Loucy (cell line): ENCODE measurements around the gene KCNMA1.

Source experiments
- H2AFZ ChIP-seq: fragments of 200-600 bp; sonication (generic); 2 replicates; pipeline ENCODE4 v1.6.0; 2016; ENCODE audit warnings: antibody characterized with exemption, mild to moderate bottlenecking, low read length, moderate library complexity
- H3F3A ChIP-seq: fragments of 200-600 bp; 2 replicates; pipeline ENCODE4 v1.6.0; 2016; ENCODE audit warnings: antibody characterized with exemption, low read depth, mild to moderate bottlenecking
- H3K27me3 ChIP-seq: fragments of 200-600 bp; sonication (generic); 2 replicates; pipeline ENCODE4 v1.6.1; 2014; ENCODE audit warnings: low read length, mild to moderate bottlenecking; ENCODE audit not compliant: insufficient read depth, poor library complexity, severe bottlenecking
- H3K36me3 ChIP-seq: fragments of 200-600 bp; sonication (generic); 2 replicates; pipeline ENCODE4 v1.6.1; 2016; ENCODE audit warnings: low read length; ENCODE audit not compliant: insufficient read depth
- H3K4me1 ChIP-seq: fragments of 200-600 bp; sonication (generic); 2 replicates; pipeline ENCODE4 v1.5.1; 2014; ENCODE audit warnings: low read length, mild to moderate bottlenecking; ENCODE audit not compliant: insufficient read depth, poor library complexity, severe bottlenecking
- H3K4me2 ChIP-seq: fragments of 200-600 bp; sonication (generic); 2 replicates; pipeline ENCODE4 v1.6.0; 2014; ENCODE audit warnings: antibody characterized with exemption, low read length, low read depth, mild to moderate bottlenecking; ENCODE audit not compliant: poor library complexity, severe bottlenecking
- H3K4me3 ChIP-seq: fragments of 200-600 bp; sonication (generic); 2 replicates; pipeline ENCODE4 v1.5.1; 2014; ENCODE audit warnings: low read length, mild to moderate bottlenecking, mixed read lengths; ENCODE audit not compliant: poor library complexity, severe bottlenecking
- H3K79me2 ChIP-seq: fragments of 200-600 bp; sonication (generic); 2 replicates; pipeline ENCODE4 v1.6.1; 2014; ENCODE audit warnings: low read length; ENCODE audit not compliant: insufficient read depth
- H3K9ac ChIP-seq: fragments of 200-600 bp; sonication (generic); 2 replicates; pipeline ENCODE4 v1.6.0; 2014; ENCODE audit warnings: mild to moderate bottlenecking, low read depth, low read length, moderate library complexity; ENCODE audit not compliant: poor library complexity, severe bottlenecking
- H3K9me2 ChIP-seq: fragments of 200-600 bp; sonication (generic); replicated peaks from 2 replicates; pipeline ENCODE4 v1.6.1; 2016; ENCODE audit warnings: low read depth, low read length, mixed read lengths
- H3K9me3 ChIP-seq: fragments of 200-600 bp; sonication (generic); 2 replicates; pipeline ENCODE4 v1.6.1; 2014; ENCODE audit warnings: mild to moderate bottlenecking, antibody characterized with exemption, low read length, low read depth; ENCODE audit not compliant: insufficient read depth
- H4K20me1 ChIP-seq: fragments of 200-600 bp; sonication (generic); 2 replicates; pipeline ENCODE4 v1.6.0; 2014; ENCODE audit warnings: antibody characterized with exemption, low read length, mild to moderate bottlenecking; ENCODE audit not compliant: insufficient read depth, poor library complexity, severe bottlenecking
- EZH2phosphoT487 ChIP-seq: fragments of 200-600 bp; IDR thresholded peaks from 2 replicates; pipeline ENCODE4 v1.6.1; 2018; ENCODE audit warnings: antibody characterized with exemption, mild to moderate bottlenecking, moderate library complexity, borderline replicate concordance
- TF ChIP-seq, protein P1 (sequence below): fragments of 200-600 bp; sonication (generic); conservative IDR thresholded peaks from 2 replicates; pipeline ENCODE4 v1.5.1; 2014; ENCODE audit warnings: mild to moderate bottlenecking, antibody characterized with exemption, low read length

Gene KCNMA1

GRCh38 chr10:77328272-77328816 lies 309.3 kb downstream of the KCNMA1 start:
- Histone ChIP-seq H3F3A (no peaks in the 10 kb centered on the region), H3K4me2 (no peak overlapping the region), H2AFZ (no peak overlapping the region), H3K4me1 (no peaks in the 10 kb centered on the region), H3K9ac (no peak overlapping the region), H4K20me1 (no peaks in the 10 kb centered on the region), H3K9me3 (no peaks in the 10 kb centered on the region), H3K9me2 (no peaks in the 10 kb centered on the region), H3K4me3 (no peak overlapping the region), H3K36me3 (no peaks in the 10 kb centered on the region), H3K27me3 (no peaks in the 10 kb centered on the region), H3K79me2 (no peaks in the 10 kb centered on the region)
- TF ChIP-seq EZH2phosphoT487, result no peak
- TF ChIP-seq, protein P1, sequence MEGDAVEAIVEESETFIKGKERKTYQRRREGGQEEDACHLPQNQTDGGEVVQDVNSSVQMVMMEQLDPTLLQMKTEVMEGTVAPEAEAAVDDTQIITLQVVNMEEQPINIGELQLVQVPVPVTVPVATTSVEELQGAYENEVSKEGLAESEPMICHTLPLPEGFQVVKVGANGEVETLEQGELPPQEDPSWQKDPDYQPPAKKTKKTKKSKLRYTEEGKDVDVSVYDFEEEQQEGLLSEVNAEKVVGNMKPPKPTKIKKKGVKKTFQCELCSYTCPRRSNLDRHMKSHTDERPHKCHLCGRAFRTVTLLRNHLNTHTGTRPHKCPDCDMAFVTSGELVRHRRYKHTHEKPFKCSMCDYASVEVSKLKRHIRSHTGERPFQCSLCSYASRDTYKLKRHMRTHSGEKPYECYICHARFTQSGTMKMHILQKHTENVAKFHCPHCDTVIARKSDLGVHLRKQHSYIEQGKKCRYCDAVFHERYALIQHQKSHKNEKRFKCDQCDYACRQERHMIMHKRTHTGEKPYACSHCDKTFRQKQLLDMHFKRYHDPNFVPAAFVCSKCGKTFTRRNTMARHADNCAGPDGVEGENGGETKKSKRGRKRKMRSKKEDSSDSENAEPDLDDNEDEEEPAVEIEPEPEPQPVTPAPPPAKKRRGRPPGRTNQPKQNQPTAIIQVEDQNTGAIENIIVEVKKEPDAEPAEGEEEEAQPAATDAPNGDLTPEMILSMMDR, result no peak

DNA sequence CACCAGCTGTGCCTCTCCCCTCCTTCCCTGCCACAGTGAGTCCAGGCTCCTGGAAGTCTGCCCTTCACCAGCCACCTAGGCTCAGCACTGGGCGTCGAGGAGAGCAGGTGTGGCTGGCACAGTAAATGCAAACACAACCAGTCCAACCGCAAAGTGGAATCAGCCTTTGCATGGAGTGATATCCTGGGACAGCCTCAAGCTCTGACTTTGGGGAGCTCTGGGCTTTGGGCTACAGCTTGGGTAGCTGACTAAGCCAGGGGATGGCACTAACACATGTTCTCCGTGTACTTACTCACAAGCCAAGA lies 312.4 kb downstream of the KCNMA1 start:
- Histone ChIP-seq H3K4me3 (no peak overlapping the region), H3K79me2 (no peaks in the 10 kb centered on the region), H3K9ac (no peak overlapping the region), H3K36me3 (no peaks in the 10 kb centered on the region), H3F3A (no peaks in the 10 kb centered on the region), H3K4me1 (no peaks in the 10 kb centered on the region), H4K20me1 (no peaks in the 10 kb centered on the region), H3K9me3 (no peaks in the 10 kb centered on the region), H2AFZ (no peak overlapping the region), H3K4me2 (no peak overlapping the region), H3K9me2 (no peaks in the 10 kb centered on the region), H3K27me3 (no peaks in the 10 kb centered on the region)
- TF ChIP-seq, protein P1, result no peak
- no peak for TF ChIP-seq EZH2phosphoT487

DNA sequence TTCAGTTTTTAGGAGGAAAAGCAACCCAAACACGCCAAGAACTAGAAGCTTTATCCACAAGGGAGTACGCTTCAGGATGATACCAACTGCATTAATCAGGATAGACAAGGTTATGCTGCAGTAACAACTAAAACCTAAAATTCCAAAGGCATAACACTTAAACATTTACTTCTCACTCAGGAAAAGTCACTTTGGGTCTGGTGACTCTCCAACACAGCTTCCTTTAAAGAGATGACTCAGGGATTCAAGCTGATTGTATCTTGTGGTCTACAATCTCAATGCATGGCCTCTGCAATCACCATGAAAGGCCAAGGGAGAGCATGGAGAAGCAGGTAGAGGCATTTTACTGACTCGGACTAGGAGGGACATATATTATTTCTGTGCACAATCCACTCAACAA lies 315.8 kb downstream of the KCNMA1 start:
- H3K4me3 ChIP-seq, result no peak overlapping the region
- no peak overlapping the region for H3K9ac ChIP-seq
- H2AFZ ChIP-seq, result no peak overlapping the region
- H3K4me1 ChIP-seq, result no peaks in the 10 kb centered on the region
- no peaks in the 10 kb centered on the region for H3K36me3 ChIP-seq
- H3K79me2 ChIP-seq, result no peaks in the 10 kb centered on the region
- no peaks in the 10 kb centered on the region for H3K9me2 ChIP-seq
- no peaks in the 10 kb centered on the region for H4K20me1 ChIP-seq
- H3F3A ChIP-seq, result no peaks in the 10 kb centered on the region
- H3K27me3 ChIP-seq, result no peaks in the 10 kb centered on the region
- TF ChIP-seq, protein P1, result no peak
- no peak for TF ChIP-seq EZH2phosphoT487
- H3K4me2 ChIP-seq, result no peak overlapping the region
- no peaks in the 10 kb centered on the region for H3K9me3 ChIP-seq
